D721Med (cell line): ENCODE results near the gene TAF5L.
A peak's percentile ranks its signal among the peaks of the same experiment; 100 is the strongest.

Experiments used
- DNase-seq: peaks from one replicate; pipeline ENCODE4 v3.0.0; 2011; ENCODE audit warnings: low spot score; ENCODE audit not compliant: insufficient read length
- FAIRE-seq: peaks from 2 replicates; lab custom pipeline; 2011; peaks lifted over from hg19 to GRCh38; lab: Jason Lieb, UNC
- TF ChIP-seq, protein P1 (sequence below): IDR thresholded peaks from 2 replicates; pipeline ENCODE4 v1.5.1; 2012; ENCODE audit warnings: mild to moderate bottlenecking, control low read depth; ENCODE audit not compliant: insufficient read depth; ENCODE audit errors: missing control alignments

Gene TAF5L

DNA sequence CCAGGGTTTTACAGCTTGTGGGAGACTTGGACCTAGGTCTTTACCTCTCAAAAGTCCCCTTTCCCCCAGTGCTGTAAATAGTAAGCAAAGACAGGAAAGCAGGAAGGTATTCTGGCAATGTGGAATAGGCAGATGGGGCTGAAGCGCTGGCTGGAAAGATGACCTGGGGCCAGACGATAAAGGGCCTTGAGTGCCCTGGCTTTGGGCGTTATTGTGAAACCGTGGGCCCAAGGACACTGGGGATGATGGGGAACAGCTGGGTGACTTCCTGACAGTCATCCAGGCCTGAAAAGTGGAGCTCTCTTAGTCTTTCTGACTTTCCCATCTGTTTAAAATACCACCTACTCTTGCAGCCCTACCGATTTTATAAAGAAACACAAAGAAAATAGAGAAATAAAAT, 16.5 kb upstream of the TAF5L start:
- FAIRE-seq (no peak), DNase-seq (no peak)
- TF ChIP-seq, protein P1, sequence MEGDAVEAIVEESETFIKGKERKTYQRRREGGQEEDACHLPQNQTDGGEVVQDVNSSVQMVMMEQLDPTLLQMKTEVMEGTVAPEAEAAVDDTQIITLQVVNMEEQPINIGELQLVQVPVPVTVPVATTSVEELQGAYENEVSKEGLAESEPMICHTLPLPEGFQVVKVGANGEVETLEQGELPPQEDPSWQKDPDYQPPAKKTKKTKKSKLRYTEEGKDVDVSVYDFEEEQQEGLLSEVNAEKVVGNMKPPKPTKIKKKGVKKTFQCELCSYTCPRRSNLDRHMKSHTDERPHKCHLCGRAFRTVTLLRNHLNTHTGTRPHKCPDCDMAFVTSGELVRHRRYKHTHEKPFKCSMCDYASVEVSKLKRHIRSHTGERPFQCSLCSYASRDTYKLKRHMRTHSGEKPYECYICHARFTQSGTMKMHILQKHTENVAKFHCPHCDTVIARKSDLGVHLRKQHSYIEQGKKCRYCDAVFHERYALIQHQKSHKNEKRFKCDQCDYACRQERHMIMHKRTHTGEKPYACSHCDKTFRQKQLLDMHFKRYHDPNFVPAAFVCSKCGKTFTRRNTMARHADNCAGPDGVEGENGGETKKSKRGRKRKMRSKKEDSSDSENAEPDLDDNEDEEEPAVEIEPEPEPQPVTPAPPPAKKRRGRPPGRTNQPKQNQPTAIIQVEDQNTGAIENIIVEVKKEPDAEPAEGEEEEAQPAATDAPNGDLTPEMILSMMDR: no peak

DNA sequence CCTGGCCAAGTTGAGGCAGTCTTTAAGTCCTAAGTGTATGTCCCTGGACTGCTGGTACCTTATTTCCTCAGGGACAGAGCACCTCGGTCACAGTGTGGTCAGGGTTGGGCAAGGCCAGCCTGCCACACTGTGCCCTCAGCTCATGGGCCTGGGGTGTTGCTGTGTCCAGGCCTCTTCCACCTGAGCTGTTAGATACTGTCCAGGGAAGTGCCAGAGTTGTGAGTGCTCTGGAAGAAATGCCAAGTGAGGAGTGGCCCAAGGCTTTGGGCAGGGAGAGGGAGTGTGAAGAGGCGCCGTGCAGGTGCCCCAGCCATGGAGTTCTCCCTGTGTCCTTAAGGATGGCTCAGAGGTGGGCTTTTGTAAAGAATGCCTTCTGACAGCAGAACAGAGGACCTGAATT, 15.4 kb upstream of the TAF5L start:
- DNase-seq (no peak), FAIRE-seq (no peak)
- TF ChIP-seq, protein P1: no peak

DNA sequence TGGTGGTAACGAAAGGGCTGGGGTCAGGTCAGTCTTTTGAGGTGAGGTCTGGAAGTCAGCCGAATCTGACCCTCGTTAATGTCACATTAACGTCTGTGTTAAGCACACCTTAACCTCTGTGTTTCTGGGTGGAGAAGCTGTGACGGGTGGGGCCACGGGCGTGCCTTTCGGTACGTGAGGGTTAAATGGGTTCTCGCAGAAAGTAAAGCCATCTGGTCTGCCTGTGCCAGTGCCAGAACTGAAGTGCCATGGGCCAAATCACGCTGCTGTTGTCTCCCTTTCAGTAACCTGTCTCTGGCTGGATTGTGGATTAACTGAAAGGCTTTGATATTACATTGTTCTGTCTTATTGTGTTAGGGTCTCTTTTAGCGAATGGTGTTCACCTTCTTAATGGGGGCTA, 14.5 kb upstream of the TAF5L start:
- peak; percentile 61 for FAIRE-seq
- no peak for DNase-seq
- TF ChIP-seq, protein P1: no peak

DNA sequence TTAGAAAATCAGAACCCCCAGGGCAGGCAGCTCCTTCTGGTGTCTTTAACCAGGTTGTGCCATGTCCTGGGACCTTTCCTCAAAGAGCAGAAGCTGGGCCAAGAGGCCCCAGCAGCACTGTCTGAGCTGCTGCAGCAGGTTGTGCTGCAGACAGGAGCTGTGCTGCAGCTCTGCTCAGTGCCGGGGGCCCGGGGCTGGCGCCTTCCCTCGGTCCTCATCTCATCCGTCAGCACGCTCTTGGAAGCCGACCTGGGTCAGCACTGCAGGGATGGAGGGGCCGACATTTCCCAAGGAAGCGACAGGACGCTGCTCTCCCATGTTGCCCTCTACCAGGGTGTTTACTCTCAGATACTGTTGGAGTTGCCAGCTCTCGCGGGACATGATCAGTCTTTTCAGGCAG, 11.8 kb upstream of the TAF5L start:
- no peak for FAIRE-seq
- DNase-seq: no peak
- TF ChIP-seq, protein P1: no peak

DNA sequence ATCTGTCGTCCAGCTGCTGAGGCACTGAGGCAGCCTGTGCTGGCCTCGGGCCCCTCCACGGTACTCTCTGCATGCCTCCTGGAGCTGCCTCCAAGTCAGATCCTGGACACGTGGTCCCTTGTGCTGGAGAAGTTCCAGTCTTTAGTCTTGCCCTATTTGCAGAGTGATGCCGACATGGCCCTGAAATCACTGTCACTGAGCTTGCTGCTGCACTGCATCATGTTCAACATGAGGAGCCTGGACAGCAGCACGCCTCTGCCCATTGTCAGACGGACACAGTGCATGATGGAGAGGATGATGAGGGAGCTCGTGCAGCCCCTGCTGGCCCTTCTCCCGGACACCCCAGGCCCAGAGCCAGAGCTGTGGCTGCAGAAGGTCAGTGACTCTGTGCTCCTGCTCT, 10.1 kb upstream of the TAF5L start:
- TF ChIP-seq, protein P1: no peak
- FAIRE-seq: no peak
- no peak for DNase-seq

DNA sequence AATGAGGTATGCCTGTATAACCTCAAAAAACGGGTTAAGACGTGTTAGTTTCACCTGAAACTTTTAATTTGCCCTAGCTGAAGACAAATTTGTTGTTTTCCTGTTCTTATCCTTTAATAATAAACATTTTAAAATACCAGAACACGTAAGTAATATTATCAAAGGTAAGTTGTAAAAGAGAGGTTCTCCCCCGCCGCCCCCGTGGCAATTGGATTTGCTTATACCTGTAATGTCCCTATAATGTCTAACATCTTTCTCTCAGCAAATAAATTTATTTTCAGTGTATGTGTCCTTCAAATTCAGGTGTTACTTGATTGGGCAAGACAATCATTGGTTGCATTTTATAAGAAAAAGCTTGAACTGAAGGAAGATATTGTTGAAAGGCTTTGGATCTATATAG, 6.0 kb upstream of the TAF5L start:
- no peak for FAIRE-seq
- TF ChIP-seq, protein P1: no peak
- no peak for DNase-seq

DNA sequence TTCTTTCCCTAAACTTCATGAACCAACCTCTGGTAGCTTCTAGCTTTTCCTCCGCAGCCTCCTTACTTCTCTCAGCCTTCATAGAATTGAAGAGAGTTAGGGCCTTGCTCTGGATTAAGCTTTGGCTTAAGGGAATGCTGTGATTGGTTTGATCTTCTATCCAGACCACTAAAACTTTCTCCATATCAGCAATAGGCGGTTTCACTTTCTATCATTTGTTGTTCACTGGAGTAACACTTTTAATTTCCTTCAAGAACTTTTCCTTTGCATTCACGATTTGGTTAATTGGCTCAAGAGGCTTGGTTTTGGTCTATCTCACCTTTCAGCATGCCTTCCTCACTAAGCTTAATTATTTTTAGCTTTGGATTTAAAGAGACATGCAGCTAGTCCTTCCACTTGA, 5.2 kb upstream of the TAF5L start:
- TF ChIP-seq, protein P1: no peak
- peak; percentile 76 for FAIRE-seq
- no peak for DNase-seq
